GM18867 (cell line): ENCODE results near the gene SSTR3.

Experiments used
- ATAC-seq: cut with Tn5 transposase; IDR thresholded peaks from one replicate; pipeline ENCODE4 v1.9.1; 2021; ENCODE audit warnings: mild to moderate bottlenecking, moderate library complexity; ENCODE audit not compliant: unreplicated experiment

SSTR3 gene

DNA sequence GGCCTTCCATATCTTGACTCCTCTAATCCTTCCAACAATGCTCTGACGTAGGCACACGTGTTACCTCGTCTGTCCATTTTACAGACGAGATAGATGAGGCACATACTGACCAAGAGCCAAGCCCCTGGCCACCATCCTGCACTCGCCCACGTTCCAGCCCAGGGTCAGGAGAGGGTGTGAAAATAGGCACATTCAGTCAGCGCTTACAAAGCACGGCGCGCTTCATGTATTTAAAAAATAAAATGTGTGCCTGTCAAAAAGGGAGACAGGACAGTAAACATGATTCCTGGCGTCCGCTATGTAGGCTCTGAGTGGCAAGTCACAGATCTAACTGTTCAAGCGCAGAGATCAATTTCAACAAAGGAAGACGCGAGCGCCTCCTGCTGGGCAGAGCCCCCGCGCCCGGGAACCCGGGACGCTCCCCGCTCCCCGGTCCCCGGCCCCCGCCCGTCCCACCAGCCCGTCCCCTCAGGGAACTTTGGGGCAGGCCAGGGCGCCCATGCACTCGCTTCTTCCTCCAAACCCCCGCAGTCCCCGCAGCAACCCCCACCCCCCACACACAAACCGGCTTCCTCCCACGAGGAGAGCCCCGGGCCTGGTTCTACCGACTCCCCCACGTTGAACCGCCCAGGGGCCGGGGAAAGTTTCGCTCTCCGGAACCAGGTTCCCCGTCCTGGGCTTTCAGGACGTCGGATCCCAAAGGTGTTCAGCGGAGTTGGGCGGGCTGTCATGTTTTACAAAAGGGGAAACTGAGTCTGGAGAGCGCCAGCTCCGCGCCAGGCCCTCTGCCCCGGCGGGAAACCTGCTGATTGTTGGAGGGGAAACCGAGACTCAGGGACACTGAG, 13.8 kb downstream of the SSTR3 start:
- ATAC-seq = no peak

- ATAC-seq = no peak
Observed at GRCh38 chr22:37197451-37198257, 14.6 kb downstream of the SSTR3 start.

DNA sequence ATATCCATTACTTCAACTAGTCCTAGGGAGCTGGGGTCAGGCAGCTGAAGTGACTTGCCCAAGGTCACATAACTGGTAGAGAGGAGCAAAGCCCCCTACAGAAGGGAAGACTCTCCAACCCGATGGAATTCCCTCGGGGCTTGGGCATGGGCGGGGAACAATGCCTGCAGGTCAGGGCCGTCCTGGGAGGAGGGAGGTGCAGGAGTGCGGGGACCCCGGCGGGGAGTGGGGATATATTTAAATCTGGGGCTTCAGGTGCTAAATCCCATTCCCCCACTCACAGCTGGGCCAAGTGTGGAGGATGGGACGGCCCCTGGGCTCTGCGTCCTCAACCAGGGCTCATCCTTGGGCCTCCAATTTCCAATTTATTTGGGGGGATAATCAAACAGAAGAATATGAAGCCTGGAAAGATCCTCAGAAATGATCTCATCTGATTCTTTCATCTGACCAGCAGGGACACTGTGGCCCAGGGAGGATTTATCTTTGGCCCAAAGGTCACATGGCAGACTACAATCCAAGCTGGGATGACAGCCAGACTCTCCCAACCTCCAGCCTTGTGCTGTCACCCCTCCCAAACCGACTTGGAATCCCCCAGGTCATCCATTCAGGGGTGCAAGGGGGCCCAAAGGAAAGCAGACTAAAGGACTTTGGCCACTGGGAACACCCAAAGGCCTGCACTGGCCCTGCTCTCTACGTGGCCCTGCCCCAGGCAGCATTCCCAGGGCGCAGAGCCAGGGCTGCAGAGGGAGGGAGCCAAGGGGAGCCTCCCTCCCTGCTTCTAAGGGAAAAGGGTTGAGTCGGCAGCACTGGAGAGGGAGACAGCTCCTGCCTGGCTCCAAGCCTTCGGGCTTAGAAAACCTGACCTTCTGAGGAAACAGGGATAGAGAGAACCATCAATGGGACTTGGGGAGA, 15.5 kb downstream of the SSTR3 start:
- no peak for ATAC-seq

DNA sequence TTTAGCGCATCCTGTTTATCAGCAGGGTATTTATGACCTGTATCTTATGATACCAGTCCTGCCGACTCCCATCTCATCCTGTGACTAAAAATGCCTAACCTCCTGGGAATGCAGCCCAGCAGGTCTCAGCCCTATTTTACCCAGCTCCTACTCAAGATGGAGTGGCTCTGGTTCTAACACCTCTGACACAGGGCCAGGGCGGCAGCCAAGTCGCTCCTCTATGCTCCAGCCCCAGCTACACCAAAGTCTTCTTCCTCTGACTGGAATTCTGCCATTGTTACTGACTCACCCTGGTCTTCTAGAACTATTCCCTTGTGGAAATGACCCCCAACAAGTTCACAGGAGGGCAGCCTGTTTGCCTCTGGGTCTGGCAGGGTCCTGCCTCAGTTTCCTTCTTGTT, 16.4 kb downstream of the SSTR3 start:
- no peak for ATAC-seq

DNA sequence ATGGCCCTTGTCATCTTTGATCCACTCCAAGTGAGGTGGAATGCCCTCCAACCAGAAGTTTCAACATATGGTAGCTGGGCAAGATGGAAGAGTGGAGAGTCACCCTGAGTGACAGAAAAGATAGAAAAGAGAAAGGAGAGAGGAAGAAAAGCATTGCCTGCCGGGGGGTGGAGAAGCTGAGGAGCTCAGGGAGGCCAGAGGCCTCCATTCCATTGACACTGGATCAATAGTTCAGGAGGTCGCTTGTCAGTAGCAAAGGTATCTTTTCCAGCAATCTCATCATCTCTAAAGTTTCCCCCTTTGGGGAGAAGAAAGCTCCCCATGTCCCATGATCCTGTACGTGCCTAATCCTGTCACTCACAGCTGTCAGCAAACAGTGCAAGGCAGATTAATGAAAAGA, 17.5 kb downstream of the SSTR3 start:
- ATAC-seq = no peak

DNA sequence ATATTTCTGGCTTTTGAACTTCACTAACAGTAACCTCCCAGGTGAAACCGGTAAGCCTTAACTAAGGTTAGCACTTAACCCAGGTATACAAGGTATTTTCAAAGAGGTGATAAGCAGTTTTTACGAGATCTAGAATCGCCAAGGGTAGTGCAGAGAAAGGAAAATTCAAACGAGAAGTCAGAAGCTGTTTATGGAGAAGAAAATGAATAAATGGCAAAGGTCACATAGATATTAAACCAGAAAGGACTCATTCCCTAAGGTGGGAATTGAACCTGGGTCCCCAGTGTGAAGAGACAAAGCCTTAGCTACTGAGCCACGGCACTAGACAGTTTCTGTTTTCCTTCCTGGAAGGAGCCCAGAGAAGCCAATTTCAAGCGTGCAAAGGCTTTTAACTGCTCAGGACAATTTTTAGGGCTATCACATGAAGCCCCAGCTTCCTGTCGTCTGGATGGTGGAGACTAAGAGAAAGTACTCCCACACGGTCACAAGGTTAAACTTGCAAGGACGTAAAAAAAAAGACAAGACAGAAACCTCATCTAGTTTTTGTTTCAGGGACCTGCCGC, 18.6 kb downstream of the SSTR3 start:
- no peak for ATAC-seq

- no peak for ATAC-seq
Observed at GRCh38 chr22:37192741-37193140, 19.5 kb downstream of the SSTR3 start.

- no peak for ATAC-seq
Observed at GRCh38 chr22:37192204-37192603, 20.1 kb downstream of the SSTR3 start.

GRCh38 chr22:37190262-37190780, 22.0 kb downstream of the SSTR3 start:
- no peak for ATAC-seq

DNA sequence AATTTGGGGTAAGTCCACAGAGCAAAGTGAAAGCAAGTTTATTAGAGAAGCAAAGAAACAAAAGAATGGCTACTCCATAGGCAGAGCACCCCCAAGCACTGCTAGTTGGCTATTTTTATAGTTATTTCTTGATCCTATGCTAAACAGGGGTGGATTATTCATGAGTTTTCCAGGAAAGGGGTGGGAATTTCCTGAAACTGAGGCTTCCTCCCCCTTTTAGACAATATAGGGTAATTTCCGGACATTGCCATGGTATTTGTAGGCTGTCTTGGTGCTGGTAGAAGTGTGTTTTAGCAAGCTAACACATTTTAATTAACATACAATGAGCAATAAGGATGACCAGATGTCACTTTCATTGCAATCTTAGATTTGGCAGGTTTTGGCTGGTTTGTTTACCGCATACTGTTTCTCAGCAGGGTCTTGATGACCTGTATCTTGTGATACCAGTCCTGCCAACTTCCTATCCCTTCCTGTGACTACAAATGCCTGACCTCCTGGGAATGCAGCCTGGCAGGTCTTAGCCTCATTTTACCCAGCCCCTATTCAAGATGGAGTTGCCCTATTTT, 23.3 kb downstream of the SSTR3 start:
- ATAC-seq = no peak

DNA sequence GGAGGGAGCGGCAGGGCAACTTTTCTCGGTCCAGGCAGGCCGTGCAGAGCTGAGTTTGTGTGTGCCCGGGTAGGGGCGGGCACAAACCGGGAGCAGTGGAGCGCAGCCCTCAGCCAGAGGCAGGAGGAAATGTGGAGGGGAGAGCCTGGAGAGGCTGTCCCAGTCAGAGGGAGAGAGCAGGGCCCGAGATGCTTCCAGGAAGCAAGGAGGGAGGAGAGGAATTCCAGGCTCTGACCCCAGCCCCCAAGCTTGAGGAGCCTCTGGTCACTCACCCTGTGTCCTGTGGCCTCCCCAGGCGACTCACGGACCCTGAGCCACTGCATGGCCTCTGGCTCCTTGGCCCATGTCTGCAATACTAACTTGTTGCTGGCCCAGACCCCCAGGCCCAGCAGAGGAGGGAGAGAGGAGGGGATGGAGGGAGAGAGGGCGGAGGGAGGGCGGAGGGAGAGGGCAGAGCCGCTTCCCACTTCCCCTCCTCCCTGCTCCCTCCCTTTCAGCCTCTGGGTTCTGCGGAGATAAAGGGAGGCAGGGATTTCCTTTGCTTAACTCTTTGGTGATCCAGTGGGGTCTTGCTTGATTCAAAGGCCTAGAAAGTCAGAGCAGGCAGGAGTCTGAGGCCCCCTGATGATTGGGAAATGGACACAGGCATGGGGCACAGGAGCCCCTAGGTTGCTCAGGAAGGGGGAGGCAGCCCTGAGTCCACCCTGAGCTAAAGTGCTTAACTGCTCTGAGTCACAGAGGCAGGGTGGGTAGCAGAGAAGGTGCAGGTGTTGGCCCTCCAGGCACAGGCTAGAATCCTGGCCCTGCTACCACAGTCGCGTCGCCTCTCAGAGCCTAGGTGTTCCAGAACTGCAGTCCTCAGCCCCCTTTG, 24.2 kb downstream of the SSTR3 start, which contains the start of gene C1QTNF6:
Gene C1QTNF6, minus strand, starts transcription at position 357 of the 871 bp plus-strand sequence. Its CDS starts 34 bp downstream, at position 323.
- no peak for ATAC-seq

DNA sequence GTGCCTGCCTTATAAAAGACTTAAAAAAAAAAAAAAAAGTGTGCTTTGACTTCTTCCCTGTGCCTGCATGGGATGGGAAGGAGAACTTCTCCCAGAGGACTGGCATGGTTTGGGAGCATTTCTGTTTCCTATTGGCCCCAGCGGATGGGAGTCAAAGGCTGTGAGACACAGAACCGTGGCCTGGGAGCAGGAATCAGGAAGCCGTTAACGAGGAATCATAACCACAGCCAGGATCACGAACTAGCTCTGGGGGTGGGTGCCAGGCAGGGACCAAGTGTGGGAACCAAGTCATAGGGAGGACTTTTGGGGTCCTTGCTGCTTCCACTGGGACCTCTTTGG, 24.8 kb downstream of the SSTR3 start:
- ATAC-seq = no peak

GRCh38 chr22:37186997-37187522, 25.2 kb downstream of the SSTR3 start:
- no peak for ATAC-seq

- ATAC-seq = no peak
Observed at GRCh38 chr22:37186228-37186996, 25.9 kb downstream of the SSTR3 start.

DNA sequence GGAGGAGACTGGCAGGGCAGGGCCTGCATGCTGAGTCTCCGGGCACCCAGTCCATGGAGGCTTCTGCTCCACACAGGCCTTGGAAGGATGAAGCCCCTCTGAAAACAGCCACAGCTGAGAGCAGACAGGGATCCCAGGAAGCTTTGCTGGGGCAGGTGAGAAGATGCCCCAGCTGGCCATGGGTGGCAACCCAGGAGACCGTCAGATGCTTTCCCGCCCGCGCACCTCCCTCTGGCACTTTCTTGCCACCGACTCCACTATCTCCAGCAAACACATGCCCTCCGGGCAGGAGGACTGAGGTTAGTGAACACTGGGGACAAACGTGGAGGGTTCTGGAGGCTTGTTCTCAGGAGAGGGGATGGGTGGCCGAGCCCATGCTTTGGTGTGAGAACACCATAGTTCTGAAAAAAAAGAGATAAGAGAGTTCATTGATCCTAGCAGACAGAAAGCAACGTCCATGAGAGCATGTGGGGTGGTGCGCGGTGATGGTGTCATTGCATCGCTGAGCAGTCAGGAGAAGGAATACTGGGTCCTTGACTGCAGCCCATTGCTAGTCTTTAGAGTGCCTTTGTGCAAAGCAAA, 26.5 kb downstream of the SSTR3 start:
- no peak for ATAC-seq

DNA sequence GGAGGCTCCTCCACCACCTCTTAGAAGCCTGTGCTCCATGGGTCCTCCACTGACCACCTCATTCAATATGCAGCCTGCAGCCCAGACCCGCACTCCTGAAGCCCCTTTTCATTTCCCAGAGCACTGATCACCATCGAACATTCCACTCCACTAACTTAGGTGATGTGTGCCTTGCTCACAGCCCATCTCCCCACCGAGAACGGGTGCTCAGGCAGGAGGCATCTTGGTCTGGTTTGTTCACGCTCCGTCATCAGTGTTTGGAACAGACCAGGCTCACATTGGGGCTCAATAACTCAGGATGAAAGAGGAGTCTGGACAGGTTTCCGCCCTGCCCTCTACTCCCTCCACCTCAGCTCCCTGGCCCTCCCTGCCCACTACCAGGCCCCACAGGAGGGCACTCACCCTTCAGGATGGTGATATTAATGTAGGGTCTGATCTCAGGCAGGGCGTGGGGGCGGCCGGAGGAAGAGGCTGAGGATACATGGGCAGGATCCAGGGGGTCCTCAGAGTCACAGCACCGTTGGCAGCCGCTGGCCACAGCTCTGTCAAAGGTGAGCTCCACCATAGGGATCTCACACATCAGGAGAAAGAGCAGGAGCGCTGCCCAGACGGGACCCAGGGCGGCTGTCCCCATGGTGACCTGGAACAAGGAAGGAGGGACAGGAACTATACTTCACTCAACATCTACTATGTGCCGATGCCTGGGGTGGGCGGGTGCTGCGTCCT, 27.3 kb downstream of the SSTR3 start:
- no peak for ATAC-seq

- ATAC-seq = no peak
Observed at GRCh38 chr22:37184380-37184755, 27.9 kb downstream of the SSTR3 start.
